DLD1 (cell line): ENCODE data around the gene ADCYAP1R1.

Source experiments
- in situ Hi-C: cut with HindIII; loops from 2 replicates; pipeline ENCODE4 v1.10.0; 2017; ENCODE audit warnings: low sequenced_read_pairs

The ADCYAP1R1 gene

GRCh38 chr7:31066516-31067130 lies 14.5 kb downstream of the ADCYAP1R1 start:
- in situ Hi-C loops: no loop called here

GRCh38 chr7:31067491-31067890 lies 15.4 kb downstream of the ADCYAP1R1 start:
- in situ Hi-C loops: no loop called here

GRCh38 chr7:31068006-31068675 lies 16.0 kb downstream of the ADCYAP1R1 start:
- in situ Hi-C loops: no loop called here

GRCh38 chr7:31069860-31070555 lies 17.9 kb downstream of the ADCYAP1R1 start:
- in situ Hi-C loops: no loop called here

GRCh38 chr7:31070991-31071644 lies 19.0 kb downstream of the ADCYAP1R1 start:
- in situ Hi-C loops: no loop called here

GRCh38 chr7:31071645-31072029 lies 19.5 kb downstream of the ADCYAP1R1 start:
- in situ Hi-C loops: no loop called here

GRCh38 chr7:31073326-31074119 lies 21.4 kb downstream of the ADCYAP1R1 start:
- in situ Hi-C loops: no loop called here

GRCh38 chr7:31074120-31074383 lies 21.9 kb downstream of the ADCYAP1R1 start:
- in situ Hi-C loops: no loop called here

GRCh38 chr7:31074403-31075085 lies 22.4 kb downstream of the ADCYAP1R1 start:
- in situ Hi-C loops: no loop called here

GRCh38 chr7:31075086-31075405 lies 22.9 kb downstream of the ADCYAP1R1 start:
- in situ Hi-C loops: no loop called here

GRCh38 chr7:31076051-31076450 lies 23.9 kb downstream of the ADCYAP1R1 start:
- in situ Hi-C loops: no loop called here

GRCh38 chr7:31076641-31077310 lies 24.7 kb downstream of the ADCYAP1R1 start:
- in situ Hi-C loops: no loop called here

GRCh38 chr7:31077484-31078362 lies 25.6 kb downstream of the ADCYAP1R1 start:
- in situ Hi-C loops: no loop called here

- in situ Hi-C loops: no loop called here
Observed at GRCh38 chr7:31078363-31078990, 26.4 kb downstream of the ADCYAP1R1 start.

GRCh38 chr7:31079126-31079823 lies 27.2 kb downstream of the ADCYAP1R1 start:
- in situ Hi-C loops: no loop called here

GRCh38 chr7:31079824-31080511 lies 27.9 kb downstream of the ADCYAP1R1 start:
- in situ Hi-C loops: no loop called here

GRCh38 chr7:31080763-31081162 lies 28.7 kb downstream of the ADCYAP1R1 start:
- in situ Hi-C loops: no loop called here

- in situ Hi-C loops: no loop called here
Observed at GRCh38 chr7:31082017-31082416, 29.9 kb downstream of the ADCYAP1R1 start.
